CD4-positive, alpha-beta T cell (primary cell): ENCODE data around the gene AMOTL2. TPM values are rescaled to one million over a fixed set of nuclear protein-coding genes. Genes with fewer than 3 reads are reported as not detected.

Source experiments
- ATAC-seq: fragments of 200-7000 bp; cut with Tn5 transposase; one replicate; pipeline ENCODE4 v1.10.0; 2022; ENCODE audit warnings: mild to moderate bottlenecking; ENCODE audit not compliant: poor library complexity
- CTCF ChIA-PET: fragments of 350-600 bp; sonication (Branson Sonifier 250); formaldehyde crosslinking; loops from one replicate; lab custom pipeline; 2021; ENCODE audit warnings: antibody characterized with exemption, inconsistent platforms; lab: Charles Lee
- POLR2A ChIA-PET: fragments of 350-600 bp; sonication (Branson Sonifier 250); formaldehyde crosslinking; loops from one replicate; lab custom pipeline; 2021; ENCODE audit warnings: antibody characterized with exemption, inconsistent platforms; lab: Charles Lee
- DNase-seq, 14 experiments: peaks; one replicate each; pipeline ENCODE4 v3.0.0-alpha.2; 2013 to 2020; ENCODE audit warnings: mixed read lengths in 2 of 14
- H3K27ac ChIP-seq, 2 donors: one replicate each; pipeline versions ENCODE4 v1.5.1 to v1.7.0; 2013; ENCODE audit warnings: low read length in 2 of 2, low read depth in 1 of 2, mild to moderate bottlenecking in 1 of 2
- H3K27me3 ChIP-seq, 2 experiments: 1 replicate in 1 of 2; 2 replicates in 1 of 2; pipeline versions ENCODE4 v1.6.1 to v1.7.0; 2013; ENCODE audit warnings: low read length in 2 of 2, control low read depth in 1 of 2, mild to moderate bottlenecking in 1 of 2, moderate library complexity in 1 of 2; ENCODE audit not compliant: insufficient read depth in 2 of 2, control insufficient read depth in 1 of 2
- H3K36me3 ChIP-seq: one replicate; pipeline ENCODE4 v1.6.1; 2013; ENCODE audit warnings: low read length, control low read depth; ENCODE audit not compliant: insufficient read depth
- H3K4me1 ChIP-seq: one replicate; pipeline ENCODE4 v1.6.1; 2013; ENCODE audit warnings: low read length, control low read depth; ENCODE audit not compliant: insufficient read depth
- H3K4me3 ChIP-seq: one replicate; pipeline ENCODE4 v1.5.1; 2013; ENCODE audit warnings: mild to moderate bottlenecking, low read length, moderate library complexity
- H3K9me3 ChIP-seq, 2 experiments: 1 replicate in 1 of 2; 2 replicates in 1 of 2; pipeline versions ENCODE4 v1.6.1 to v1.7.0; 2013; ENCODE audit warnings: low read length in 2 of 2, mild to moderate bottlenecking in 2 of 2, control low read depth in 1 of 2, moderate library complexity in 1 of 2; ENCODE audit not compliant: control insufficient read depth in 1 of 2, insufficient read depth in 1 of 2
- H3K27ac Mint-ChIP-seq: one replicate; pipeline ENCODE4 v1.8.0; 2020; ENCODE audit warnings: mixed read lengths
- H3K27me3 Mint-ChIP-seq: one replicate; pipeline ENCODE4 v1.8.0; 2021; ENCODE audit warnings: mixed read lengths
- H3K36me3 Mint-ChIP-seq: one replicate; pipeline ENCODE4 v1.8.0; 2021; ENCODE audit warnings: low read depth, mixed read lengths
- H3K4me1 Mint-ChIP-seq: one replicate; pipeline ENCODE4 v1.8.0; 2021; ENCODE audit warnings: low read depth, mixed read lengths
- H3K4me3 Mint-ChIP-seq: one replicate; pipeline ENCODE4 v1.8.0; 2020; ENCODE audit warnings: mild to moderate bottlenecking, mixed read lengths
- H3K9me3 Mint-ChIP-seq: one replicate; pipeline ENCODE4 v1.8.0; 2020; ENCODE audit warnings: mixed read lengths
- intact Hi-C, 2 experiments: fragments of 100-400 bp; cut with DNase I in 1 of 2; cut with micrococcal nuclease in 1 of 2; formaldehyde crosslinking; loops; one replicate each; pipeline versions ENCODE4 v1.15.1 to v1.9.0; 2023 to 2025; cut with DNase I, micrococcal nuclease
- microRNA-seq: library from miRNA; unstranded; fragments of <30 nt; microRNA quantifications from one replicate; pipeline ENCODE4 v1.2.0, GENCODE V29; 2021; ENCODE audit warnings: borderline microRNAs expressed, borderline replicate concordance
- total RNA-seq, 174 experiments: library from RNA in 2 of 174; stranded (reverse) in 2 of 174; gene quantifications; one replicate each; pipeline ENCODE4 v1.2.3 and lab custom pipeline; 2021 to 2026
- TF ChIP-seq, protein P1 (sequence below): fragments of 200-600 bp; IDR thresholded peaks from one replicate; pipeline ENCODE4 v1.8.0; 2022; ENCODE audit warnings: antibody characterized with exemption, mild to moderate bottlenecking

Gene AMOTL2
- total RNA-seq, 2 experiments from 2014 or later = not detected

DNA sequence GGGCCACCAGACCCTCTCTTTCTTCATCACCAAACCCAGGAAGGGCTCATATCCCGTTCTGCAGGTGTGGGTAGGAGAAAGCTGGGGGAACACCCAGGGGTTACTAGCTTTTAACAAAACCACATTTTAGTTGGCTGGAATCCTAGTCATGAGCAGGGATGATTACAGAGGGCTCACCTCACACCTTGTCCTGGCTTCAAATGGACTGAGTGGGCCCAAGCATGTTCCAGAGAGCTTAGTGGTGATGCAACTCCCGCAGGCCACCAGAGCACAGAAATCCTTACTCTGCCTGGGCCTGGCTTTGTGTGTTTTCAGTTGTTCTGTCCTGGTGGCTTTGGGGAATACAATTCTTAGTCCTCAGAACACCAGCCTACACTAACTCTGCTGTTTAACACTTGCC, 66.8 kb downstream of the AMOTL2 start:
- H3K27me3 ChIP-seq = peaks cover 4 to 5% of the 10 kb centered on the region in 2 experiments
- H3K27ac ChIP-seq = no peak overlapping the region
- peaks cover 35% of the 10 kb centered on the region for H3K27me3 Mint-ChIP-seq
- H3K27ac Mint-ChIP-seq = no peak overlapping the region
- intact Hi-C loops = loop anchor here in 1 of 2 experiments (5.0 kb wide), 2 partner anchors 110 to 185 kb away; no protein-coding TSS in a partner anchor
- no peak overlapping the region for H3K4me3 Mint-ChIP-seq
- TF ChIP-seq, protein P1, sequence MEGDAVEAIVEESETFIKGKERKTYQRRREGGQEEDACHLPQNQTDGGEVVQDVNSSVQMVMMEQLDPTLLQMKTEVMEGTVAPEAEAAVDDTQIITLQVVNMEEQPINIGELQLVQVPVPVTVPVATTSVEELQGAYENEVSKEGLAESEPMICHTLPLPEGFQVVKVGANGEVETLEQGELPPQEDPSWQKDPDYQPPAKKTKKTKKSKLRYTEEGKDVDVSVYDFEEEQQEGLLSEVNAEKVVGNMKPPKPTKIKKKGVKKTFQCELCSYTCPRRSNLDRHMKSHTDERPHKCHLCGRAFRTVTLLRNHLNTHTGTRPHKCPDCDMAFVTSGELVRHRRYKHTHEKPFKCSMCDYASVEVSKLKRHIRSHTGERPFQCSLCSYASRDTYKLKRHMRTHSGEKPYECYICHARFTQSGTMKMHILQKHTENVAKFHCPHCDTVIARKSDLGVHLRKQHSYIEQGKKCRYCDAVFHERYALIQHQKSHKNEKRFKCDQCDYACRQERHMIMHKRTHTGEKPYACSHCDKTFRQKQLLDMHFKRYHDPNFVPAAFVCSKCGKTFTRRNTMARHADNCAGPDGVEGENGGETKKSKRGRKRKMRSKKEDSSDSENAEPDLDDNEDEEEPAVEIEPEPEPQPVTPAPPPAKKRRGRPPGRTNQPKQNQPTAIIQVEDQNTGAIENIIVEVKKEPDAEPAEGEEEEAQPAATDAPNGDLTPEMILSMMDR = no peak
- H3K4me1 ChIP-seq = peaks cover 8% of the 10 kb centered on the region
- H3K9me3 Mint-ChIP-seq = no peaks in the 10 kb centered on the region
- peaks cover 0 to 3% of the 10 kb centered on the region in 2 experiments for H3K9me3 ChIP-seq
- no peaks in the 10 kb centered on the region for H3K36me3 Mint-ChIP-seq
- ATAC-seq = no peak
- no peak for DNase-seq
- no peaks in the 10 kb centered on the region for H3K36me3 ChIP-seq
- H3K4me1 Mint-ChIP-seq = peaks cover 5% of the 10 kb centered on the region
- no peak overlapping the region for H3K4me3 ChIP-seq
- ChIA-PET CTCF (interaction anchor here (1.2 to 2.4 kb wide), 2 partner anchors 94 to 166 kb away, joined by 4 to 12 read pairs; no protein-coding TSS in a partner anchor), POLR2A (interaction anchor here (1.7 kb wide), 1 partner anchor 178 kb away, joined by 6 read pairs; the partner anchor contains the start of genes ANAPC13 and CEP63)

DNA sequence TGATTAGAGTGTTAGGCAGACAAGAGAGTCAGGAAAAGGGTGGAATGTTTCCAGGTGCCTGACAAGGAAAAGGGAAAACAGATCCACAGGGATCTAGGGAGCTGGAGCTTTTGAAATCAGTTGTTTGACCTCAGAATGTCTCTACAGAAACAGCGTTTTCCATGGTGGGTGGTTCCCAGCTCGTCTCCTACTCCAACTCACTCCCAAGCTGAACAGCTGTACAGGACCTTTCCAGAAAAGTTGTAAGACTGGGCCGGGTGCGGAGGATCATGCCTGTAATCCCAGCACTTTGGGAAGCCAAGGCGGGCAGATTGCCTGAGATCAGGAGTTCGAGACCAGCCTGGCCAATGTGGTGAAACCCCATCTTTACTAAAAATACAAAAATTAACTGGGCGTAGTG, 67.9 kb downstream of the AMOTL2 start:
- Mint-ChIP-seq H3K27ac (no peak overlapping the region), H3K4me1 (peaks cover 5% of the 10 kb centered on the region), H3K9me3 (no peaks in the 10 kb centered on the region), H3K4me3 (no peak overlapping the region), H3K36me3 (no peaks in the 10 kb centered on the region), H3K27me3 (peaks cover 35% of the 10 kb centered on the region)
- H3K27ac ChIP-seq = no peak overlapping the region
- no peak overlapping the region for H3K4me3 ChIP-seq
- H3K4me1 ChIP-seq = peaks cover 7% of the 10 kb centered on the region
- intact Hi-C loops = loop anchor here in 1 of 2 experiments (5.0 kb wide), 2 partner anchors 109 to 186 kb away; no protein-coding TSS in a partner anchor
- DNase-seq (no peak), ATAC-seq (no peak)
- no peaks in the 10 kb centered on the region for H3K9me3 ChIP-seq
- no peaks in the 10 kb centered on the region for H3K36me3 ChIP-seq
- TF ChIP-seq, protein P1 = no peak
- POLR2A ChIA-PET = no interaction called here
- H3K27me3 ChIP-seq = no peaks in the 10 kb centered on the region
- CTCF ChIA-PET = no interaction called here

Small RNA genes within 50 kb of the gene (microRNA-seq; reads per million reads assigned to microRNA genes)
- gene MIR6827 = not detected

Other genes starting within 250 kb of the AMOTL2 start
- gene RYK, start 123.6 kb downstream of the AMOTL2 start, total RNA-seq = 10 to 100 TPM; 57.6 to 59.2 TPM
- gene ANAPC13, start 111.5 kb upstream of the AMOTL2 start, total RNA-seq = 10 to 100 TPM; 12.9 to 16.8 TPM
- 10 to 100 TPM; 13.2 to 15.1 TPM for gene CEP63, start 111.6 kb upstream of the AMOTL2 start, total RNA-seq